Transverse colon (tissue), 4 donors: Measurements from ENCODE around the gene ANG. TPM values are rescaled to one million over a fixed set of nuclear protein-coding genes. Genes with fewer than 3 reads are reported as not detected.

Source experiments
- DNase-seq: peaks from one replicate; pipeline ENCODE4 v3.0.0-alpha.2; 2019
- H3K27ac ChIP-seq, 4 donors: fragments of 200-600 bp; sonication (generic); 2 replicates each; pipeline ENCODE4 v1.5.1; 2016 to 2018; ENCODE audit warnings: inconsistent platforms in 4 of 4
- H3K27me3 ChIP-seq: fragments of 200-600 bp; sonication (generic); 2 replicates; pipeline ENCODE4 v1.5.1; 2017; ENCODE audit warnings: inconsistent platforms
- H3K36me3 ChIP-seq, 4 donors: fragments of 200-600 bp; sonication (generic); 2 replicates each; pipeline ENCODE4 v1.5.1; 2017 to 2019; ENCODE audit warnings: inconsistent platforms in 4 of 4
- H3K4me1 ChIP-seq, 4 donors: fragments of 200-600 bp; sonication (generic); 2 replicates each; pipeline ENCODE4 v1.5.1; 2017 to 2020; ENCODE audit warnings: inconsistent platforms in 4 of 4
- H3K4me3 ChIP-seq, 4 donors: fragments of 200-600 bp; sonication (generic); 1 replicate in 1 of 4; 2 replicates in 3 of 4; pipeline versions ENCODE4 v1.5.1 to v1.6.1; 2017 to 2019; ENCODE audit warnings: inconsistent platforms in 4 of 4
- H3K9me3 ChIP-seq, 2 donors: fragments of 200-600 bp; sonication (generic); 2 replicates each; pipeline ENCODE4 v1.5.1; 2017 to 2019; ENCODE audit warnings: inconsistent platforms in 2 of 2
- EP300 ChIP-seq: sonication (generic); formaldehyde crosslinking; IDR thresholded peaks from one replicate; pipeline ENCODE4 v1.6.1; 2017; ENCODE audit warnings: antibody characterized with exemption, low read depth
- POLR2A ChIP-seq: fragments of 450-650 bp; IDR thresholded peaks from one replicate; pipeline ENCODE4 v1.6.1; 2016; ENCODE audit warnings: antibody characterized with exemption, mild to moderate bottlenecking, moderate library complexity
- POLR2AphosphoS5 ChIP-seq, 3 donors: sonication (generic); formaldehyde crosslinking; IDR thresholded peaks; one replicate each; pipeline ENCODE4 v1.6.1; 2016; ENCODE audit warnings: antibody characterized with exemption in 3 of 3
- WGBS, 2 donors: methylation state at CpG; one replicate each; pipeline ENCODE4 v1.1.5; 2018; ENCODE audit warnings: low coverage in 1 of 2; 5-methylcytosine and 5-hydroxymethylcytosine counted together
- in situ Hi-C, 4 donors: fragments of 200-750 bp; cut with MboI; loops; one replicate each; pipeline versions ENCODE4 v1.15.0 to v1.15.1; 2017; ENCODE audit warnings: low sequenced_read_pairs in 3 of 4, low pct_ligation_motif_present in 1 of 4, low pct_unique_long_range_greater_than_20kb in 1 of 4
- intact Hi-C: fragments of 100-400 bp; cut with DNase I; formaldehyde crosslinking; loops from one replicate; pipeline ENCODE4 v1.15.1; 2023; ENCODE audit warnings: low total_unique reads
- total RNA-seq, 4 donors: library from RNA; depleted of rRNA; stranded (reverse); fragments of >200 nt; gene quantifications; one replicate each; pipeline ENCODE4 v1.1.0, GENCODE V29; 2016
- TF ChIP-seq, protein P1 (sequence below), 5 experiments: fragments of 200-600 bp in 3 of 5; fragments of 450-650 bp in 2 of 5; sonication (generic) in 3 of 5; IDR thresholded peaks; 1 replicate in 2 of 5; 2 replicates in 3 of 5; pipeline ENCODE4 v1.5.1; 2016 to 2017; ENCODE audit warnings: antibody characterized with exemption in 5 of 5, inconsistent platforms in 3 of 5, mild to moderate bottlenecking in 2 of 5, moderate library complexity in 1 of 5

Gene ANG
- total RNA-seq, 4 donors from 2014 or later, result 10.5 to 37.1 (median 25.7) TPM

DNA sequence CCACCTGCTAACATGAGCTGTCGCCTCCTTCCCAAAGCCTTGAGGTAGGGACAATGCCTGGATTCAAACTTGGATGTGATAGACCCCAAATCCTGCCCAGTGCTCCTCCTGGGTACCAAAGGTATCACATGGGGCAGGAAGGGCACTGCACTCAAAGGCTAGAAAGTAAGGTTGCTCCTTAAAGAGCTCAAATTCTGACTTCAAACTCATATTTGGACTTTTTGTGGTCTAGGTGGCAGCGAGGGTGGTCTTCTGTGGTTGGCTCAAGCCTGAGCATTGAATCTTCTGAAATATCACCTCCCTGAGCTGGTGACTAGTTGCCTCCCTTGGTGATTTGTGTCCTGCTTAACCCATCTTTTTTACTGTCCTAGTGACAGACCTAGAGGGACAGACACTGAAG, 12.5 kb upstream of the ANG start:
- Histone ChIP-seq H3K9me3 (no peaks in the 10 kb centered on the region), H3K4me1 (peaks cover 8 to 16% (median 13%) of the 10 kb centered on the region in 4 donors), H3K36me3 (no peaks in the 10 kb centered on the region), H3K4me3 (no peak overlapping the region), H3K27ac (no peak overlapping the region), H3K27me3 (no peaks in the 10 kb centered on the region)
- WGBS, 2 donors, result 79% methylated on average over 2 of the region's 2 CpGs; no CpG with 5 or more reads in 1 of the 2 donors
- in situ Hi-C loops, result loop anchor here in 2 of 4 donors (25.0 kb wide), 3 partner anchors 214 to 339 kb away; partner anchors contain the start of genes APEX1 (in 1 of the 2), CCNB1IP1 (in 1 of the 2), METTL17 (in 1 of the 2) and OSGEP (in 1 of the 2)
- DNase-seq, result no peak
- intact Hi-C loops, result no loop called here
- no peak for TF ChIP-seq POLR2AphosphoS5 (IDR thresholded peaks at IDR 0.05)
- TF ChIP-seq, protein P1, sequence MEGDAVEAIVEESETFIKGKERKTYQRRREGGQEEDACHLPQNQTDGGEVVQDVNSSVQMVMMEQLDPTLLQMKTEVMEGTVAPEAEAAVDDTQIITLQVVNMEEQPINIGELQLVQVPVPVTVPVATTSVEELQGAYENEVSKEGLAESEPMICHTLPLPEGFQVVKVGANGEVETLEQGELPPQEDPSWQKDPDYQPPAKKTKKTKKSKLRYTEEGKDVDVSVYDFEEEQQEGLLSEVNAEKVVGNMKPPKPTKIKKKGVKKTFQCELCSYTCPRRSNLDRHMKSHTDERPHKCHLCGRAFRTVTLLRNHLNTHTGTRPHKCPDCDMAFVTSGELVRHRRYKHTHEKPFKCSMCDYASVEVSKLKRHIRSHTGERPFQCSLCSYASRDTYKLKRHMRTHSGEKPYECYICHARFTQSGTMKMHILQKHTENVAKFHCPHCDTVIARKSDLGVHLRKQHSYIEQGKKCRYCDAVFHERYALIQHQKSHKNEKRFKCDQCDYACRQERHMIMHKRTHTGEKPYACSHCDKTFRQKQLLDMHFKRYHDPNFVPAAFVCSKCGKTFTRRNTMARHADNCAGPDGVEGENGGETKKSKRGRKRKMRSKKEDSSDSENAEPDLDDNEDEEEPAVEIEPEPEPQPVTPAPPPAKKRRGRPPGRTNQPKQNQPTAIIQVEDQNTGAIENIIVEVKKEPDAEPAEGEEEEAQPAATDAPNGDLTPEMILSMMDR (IDR thresholded peaks at IDR 0.05), result no peak
- no peak for TF ChIP-seq EP300
- TF ChIP-seq POLR2A, result no peak

DNA sequence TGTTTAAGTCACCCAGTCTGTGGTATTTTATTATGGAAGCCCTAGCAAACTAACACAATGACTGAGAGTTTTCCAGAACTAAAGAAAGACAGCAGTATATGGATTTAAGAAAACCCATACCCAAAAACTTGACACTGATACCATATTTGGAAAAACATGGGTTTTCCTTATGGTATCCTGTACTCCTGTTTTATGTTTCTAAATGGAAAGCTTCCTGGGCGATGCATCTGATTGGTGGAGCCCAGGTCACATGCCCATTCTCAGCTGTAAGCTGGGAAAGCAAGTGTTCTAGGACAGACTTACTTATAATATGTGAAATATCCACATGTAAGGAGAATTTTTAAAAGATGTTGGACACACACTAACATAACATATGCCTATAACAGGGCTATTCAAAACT, 8.7 kb upstream of the ANG start:
- Histone ChIP-seq H3K36me3 (no peaks in the 10 kb centered on the region), H3K27ac (peak overlapping the region; percentile 99 to 100 (median 100)), H3K9me3 (no peaks in the 10 kb centered on the region), H3K27me3 (no peaks in the 10 kb centered on the region), H3K4me3 (no peak overlapping the region), H3K4me1 (peaks cover 11 to 28% (median 17%) of the 10 kb centered on the region in 4 donors)
- intact Hi-C loops, result loop anchor here (5.0 kb wide), 2 partner anchors 338 to 877 kb away; partner anchors contain the start of gene PARP2
- TF ChIP-seq POLR2AphosphoS5 (IDR thresholded peaks at IDR 0.05) (no peak), POLR2A (no peak), EP300 (no peak)
- TF ChIP-seq, protein P1 (IDR thresholded peaks at IDR 0.05), result no peak
- 100% methylated on average over 1 of the region's 1 CpG; no CpG with 5 or more reads in 1 of the 2 donors for WGBS, 2 donors
- DNase-seq, result no peak
- in situ Hi-C loops, result loop anchor here in 3 of 4 donors (10.0 to 25.0 kb wide), 6 partner anchors 65 to 355 kb away; partner anchors contain the start of genes CCNB1IP1 (in 2 of the 3), APEX1 (in 1 of the 3), METTL17 (in 1 of the 3) and OSGEP (in 1 of the 3)

DNA sequence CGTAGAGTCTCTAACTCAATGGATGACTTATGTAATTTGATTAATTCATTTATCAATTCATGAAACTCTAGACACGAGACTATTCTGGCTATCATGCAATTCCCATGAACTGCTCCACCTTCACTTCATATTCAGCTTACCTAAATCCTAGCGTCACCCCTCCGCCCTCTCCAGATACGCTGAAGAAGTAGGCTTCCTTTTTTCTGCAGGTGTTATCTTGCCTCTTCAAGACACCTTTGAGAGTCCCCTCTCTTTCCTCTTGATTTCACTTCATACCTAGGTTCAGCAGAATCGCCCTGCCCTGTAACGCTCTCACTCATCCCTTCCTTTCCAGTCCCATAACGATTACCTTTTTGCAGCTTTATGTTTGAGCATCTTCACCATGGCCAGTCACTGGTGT, 8.2 kb upstream of the ANG start:
- Histone ChIP-seq H3K4me3 (peak overlapping the region in 2 of 4 donors; percentile 61 to 77), H3K9me3 (no peaks in the 10 kb centered on the region), H3K4me1 (peaks cover 11 to 32% (median 19%) of the 10 kb centered on the region in 4 donors), H3K27ac (peak overlapping the region; percentile 99 to 100 (median 100)), H3K27me3 (no peaks in the 10 kb centered on the region), H3K36me3 (no peaks in the 10 kb centered on the region)
- DNase-seq, result no peak
- intact Hi-C loops (loop anchor here (5.0 kb wide), 2 partner anchors 338 to 877 kb away; partner anchors contain the start of gene PARP2), in situ Hi-C loops (loop anchor here in 3 of 4 donors (10.0 to 25.0 kb wide), 6 partner anchors 66 to 356 kb away; partner anchors contain the start of genes CCNB1IP1 (in 2 of the 3), APEX1 (in 1 of the 3), METTL17 (in 1 of the 3) and OSGEP (in 1 of the 3))
- TF ChIP-seq, protein P1 (IDR thresholded peaks at IDR 0.05), result no peak
- no peak for TF ChIP-seq POLR2A
- WGBS, 2 donors, result 71 to 75% methylated on average over 3 to 8 of the region's 8 CpGs

DNA sequence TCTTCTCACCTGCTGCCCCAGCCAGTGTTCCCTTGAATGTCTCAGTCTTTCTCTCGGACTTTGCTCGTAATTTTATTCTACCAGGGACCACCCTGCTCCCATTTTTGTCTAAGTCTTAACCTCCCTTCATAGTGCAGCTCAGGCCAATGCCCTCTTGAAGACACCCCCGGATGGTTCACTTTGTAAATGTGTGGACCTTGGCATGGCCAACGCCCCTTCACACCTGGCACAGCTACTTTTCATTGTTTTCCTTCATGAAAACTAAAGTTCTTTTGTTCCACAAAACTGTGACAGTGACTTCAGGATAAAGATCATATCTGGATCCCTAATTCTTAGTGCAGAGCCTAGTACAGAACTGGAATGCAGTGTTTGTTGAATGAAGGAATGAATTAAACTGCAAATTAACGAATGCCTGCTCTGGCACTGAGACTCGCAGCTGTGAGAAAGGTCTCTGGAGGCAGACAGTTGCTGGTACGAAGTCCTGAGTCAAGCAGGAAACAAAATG, 7.7 kb upstream of the ANG start:
- in situ Hi-C loops, result loop anchor here in 3 of 4 donors (10.0 to 25.0 kb wide), 6 partner anchors 66 to 356 kb away; partner anchors contain the start of genes CCNB1IP1 (in 2 of the 3), APEX1 (in 1 of the 3), METTL17 (in 1 of the 3) and OSGEP (in 1 of the 3)
- WGBS, 2 donors, result 0 to 7% methylated on average over 4 to 7 of the region's 7 CpGs
- Histone ChIP-seq H3K27me3 (no peaks in the 10 kb centered on the region), H3K4me3 (peak overlapping the region; percentile 17 to 77 (median 61)), H3K9me3 (no peaks in the 10 kb centered on the region), H3K27ac (peak overlapping the region; percentile 99 to 100 (median 100)), H3K4me1 (peaks cover 11 to 35% (median 22%) of the 10 kb centered on the region in 4 donors), H3K36me3 (no peaks in the 10 kb centered on the region)
- peak; percentile 72 for DNase-seq
- intact Hi-C loops, result loop anchor here (5.0 kb wide), 2 partner anchors 339 to 876 kb away; partner anchors contain the start of gene PARP2
- TF ChIP-seq, protein P1 (IDR thresholded peaks at IDR 0.05), result no peak
- TF ChIP-seq POLR2A (no peak), POLR2AphosphoS5 (IDR thresholded peaks at IDR 0.05) (peak in 1 of 3 donors; percentile 57), EP300 (no peak)
